Measurements from ENCODE around the gene LRRC38. TPM values are rescaled to one million over a fixed set of nuclear protein-coding genes. Genes with fewer than 3 reads are reported as not detected.

LRRC38 gene
- total RNA-seq, 1 donor from 2014 or later = not detected

- TF ChIP-seq CTCF (IDR thresholded peaks at IDR 0.05) = no peak
- no peaks in the 10 kb centered on the region for H3K36me3 ChIP-seq
- no peak overlapping the region for H3K27ac ChIP-seq
- DNase-seq = no peak
- H3K27me3 ChIP-seq (ENCODE audit: low read depth) = no peaks in the 10 kb centered on the region
- ATAC-seq = no peak
- intact Hi-C loops (cut with DNase I) = no loop called here
- H3K9me3 ChIP-seq = no peaks in the 10 kb centered on the region
- no peaks in the 10 kb centered on the region for H3K4me1 ChIP-seq
- no peak overlapping the region for H3K4me3 ChIP-seq
Measured at GRCh38 chr1:13487143-13487868, 26.5 kb downstream of the LRRC38 start.

- Histone ChIP-seq H3K4me3 (no peak overlapping the region), H3K4me1 (no peaks in the 10 kb centered on the region), H3K27ac (no peak overlapping the region), H3K27me3 (ENCODE audit: low read depth) (no peaks in the 10 kb centered on the region), H3K9me3 (no peaks in the 10 kb centered on the region), H3K36me3 (no peaks in the 10 kb centered on the region)
- ATAC-seq (no peak), DNase-seq (no peak)
- TF ChIP-seq CTCF (IDR thresholded peaks at IDR 0.05) = no peak
- intact Hi-C loops (cut with DNase I) = no loop called here
Measured at GRCh38 chr1:13483946-13484345, 29.9 kb downstream of the LRRC38 start.

GRCh38 chr1:13482600-13482999, 31.2 kb downstream of the LRRC38 start:
- TF ChIP-seq CTCF (IDR thresholded peaks at IDR 0.05) = no peak
- no peaks in the 10 kb centered on the region for H3K36me3 ChIP-seq
- H3K27me3 ChIP-seq (ENCODE audit: low read depth) = no peaks in the 10 kb centered on the region
- DNase-seq (no peak), ATAC-seq (no peak)
- intact Hi-C loops (cut with DNase I) = no loop called here
- no peak overlapping the region for H3K27ac ChIP-seq
- no peak overlapping the region for H3K4me3 ChIP-seq
- H3K9me3 ChIP-seq = no peaks in the 10 kb centered on the region
- H3K4me1 ChIP-seq = no peaks in the 10 kb centered on the region

- intact Hi-C loops (cut with DNase I) = no loop called here
- no peaks in the 10 kb centered on the region for H3K4me1 ChIP-seq
Measured at GRCh38 chr1:13479171-13479856, 34.5 kb downstream of the LRRC38 start.

GRCh38 chr1:13478692-13479091, 35.1 kb downstream of the LRRC38 start:
- no peak for TF ChIP-seq CTCF (IDR thresholded peaks at IDR 0.05)
- DNase-seq (no peak), ATAC-seq (no peak)
- no peaks in the 10 kb centered on the region for H3K9me3 ChIP-seq
- no peaks in the 10 kb centered on the region for H3K27me3 ChIP-seq (ENCODE audit: low read depth)
- no peaks in the 10 kb centered on the region for H3K4me1 ChIP-seq
- H3K27ac ChIP-seq = no peak overlapping the region
- no peak overlapping the region for H3K4me3 ChIP-seq
- intact Hi-C loops (cut with DNase I) = no loop called here
- H3K36me3 ChIP-seq = no peaks in the 10 kb centered on the region

More at GRCh38 chr1:13479171-13479856, 34.5 kb downstream of the LRRC38 start:
- Histone ChIP-seq H3K36me3 (no peaks in the 10 kb centered on the region), H3K9me3 (no peaks in the 10 kb centered on the region), H3K4me3 (no peak overlapping the region), H3K27me3 (ENCODE audit: low read depth) (no peaks in the 10 kb centered on the region), H3K27ac (no peak overlapping the region)
- DNase-seq (no peak), ATAC-seq (no peak)
- TF ChIP-seq CTCF (IDR thresholded peaks at IDR 0.05) = no peak

Data from lower lobe of right lung (tissue), 2 donors.